Omental fat pad (tissue), 4 donors: Measurements from ENCODE around the gene ST7L. TPM values are rescaled to one million over a fixed set of nuclear protein-coding genes. Genes with fewer than 3 reads are reported as not detected.

ENCODE experiments used
- ATAC-seq: fragments of 150-250 bp; one replicate; pipeline ENCODE4 v1.9.1; 2016; ENCODE audit warnings: mild to moderate bottlenecking, moderate library complexity; ENCODE audit not compliant: low FRiP score
- DNase-seq: peaks from one replicate; pipeline ENCODE4 v3.0.0-alpha.2; 2019; ENCODE audit warnings: low spot score
- CTCF ChIP-seq, 3 donors: fragments of 450-650 bp; IDR thresholded peaks; one replicate each; pipeline ENCODE4 v1.5.1; 2016 to 2017; ENCODE audit warnings: antibody characterized with exemption in 3 of 3, mild to moderate bottlenecking in 3 of 3, moderate library complexity in 2 of 3
- total RNA-seq, 4 donors: library from RNA; depleted of rRNA; stranded (reverse); fragments of >200 nt; gene quantifications; one replicate each; pipeline ENCODE4 v1.1.0, GENCODE V29; 2016

The ST7L gene
- total RNA-seq, 4 donors from 2014 or later = 19.4 to 29.2 (median 28.2) TPM

GRCh38 chr1:112529301-112529700 is 89.6 kb downstream of the ST7L start:
- DNase-seq = no peak
- no peak for ATAC-seq
- TF ChIP-seq CTCF (IDR thresholded peaks at IDR 0.05) = no peak

- ATAC-seq (no peak), DNase-seq (no peak)
- TF ChIP-seq CTCF (IDR thresholded peaks at IDR 0.05) = no peak
Measured at GRCh38 chr1:112528076-112528475, 90.9 kb downstream of the ST7L start.

GRCh38 chr1:112527266-112528010 is 91.5 kb downstream of the ST7L start:
- ATAC-seq = no peak
- no peak for TF ChIP-seq CTCF (IDR thresholded peaks at IDR 0.05)
- no peak for DNase-seq

GRCh38 chr1:112524986-112525385 is 94.0 kb downstream of the ST7L start:
- no peak for TF ChIP-seq CTCF (IDR thresholded peaks at IDR 0.05)
- ATAC-seq (no peak), DNase-seq (no peak)

GRCh38 chr1:112524251-112524650 is 94.7 kb downstream of the ST7L start:
- no peak for TF ChIP-seq CTCF (IDR thresholded peaks at IDR 0.05)
- DNase-seq (no peak), ATAC-seq (peak; percentile 33)

- no peak for TF ChIP-seq CTCF (IDR thresholded peaks at IDR 0.05)
- DNase-seq (no peak), ATAC-seq (no peak)
Measured at GRCh38 chr1:112522621-112523020, 96.3 kb downstream of the ST7L start.

GRCh38 chr1:112520166-112520565 is 98.8 kb downstream of the ST7L start:
- TF ChIP-seq CTCF (IDR thresholded peaks at IDR 0.05) = no peak
- ATAC-seq (no peak), DNase-seq (no peak)
